Body of pancreas (tissue), 4 donors: ENCODE measurements around the gene EEFSEC. TPM values are rescaled to one million over a fixed set of nuclear protein-coding genes. Genes with fewer than 3 reads are reported as not detected.

Experiments used
- ATAC-seq: fragments of 150-250 bp; one replicate; pipeline ENCODE4 v1.9.1; 2016
- DNase-seq, 4 donors: peaks; one replicate each; pipeline ENCODE4 v3.0.0-alpha.2; 2019
- H3K27ac ChIP-seq, 4 donors: fragments of 200-600 bp; sonication (generic); 1 replicate in 3 of 4; 2 replicates in 1 of 4; pipeline versions ENCODE4 v1.5.1 to v1.6.1; 2016 to 2019; ENCODE audit warnings: mild to moderate bottlenecking in 1 of 4, mixed read lengths in 1 of 4, moderate library complexity in 1 of 4
- H3K27me3 ChIP-seq, 2 donors: fragments of 200-600 bp; sonication (generic); one replicate each; pipeline ENCODE4 v1.6.0; 2016; ENCODE audit warnings: mild to moderate bottlenecking in 1 of 2
- H3K36me3 ChIP-seq, 2 donors: fragments of 200-600 bp; sonication (generic); replicated peaks in 1 of 2; 2 replicates each; pipeline ENCODE4 v1.5.1; 2016; ENCODE audit warnings: low read depth in 2 of 2; ENCODE audit not compliant: insufficient read depth in 1 of 2
- H3K4me1 ChIP-seq: fragments of 200-600 bp; sonication (generic); one replicate; pipeline ENCODE4 v1.6.0; 2016
- H3K4me3 ChIP-seq, 2 donors: fragments of 200-600 bp; sonication (generic); 1 replicate in 1 of 2; 2 replicates in 1 of 2; pipeline ENCODE4 v1.5.1; 2016 to 2019
- H3K9me3 ChIP-seq, 3 donors: fragments of 200-600 bp; sonication (generic); 1 replicate in 2 of 3; 2 replicates in 1 of 3; pipeline ENCODE4 v1.5.1; 2016
- POLR2A ChIP-seq, 3 donors: fragments of 450-650 bp; IDR thresholded peaks; one replicate each; pipeline ENCODE4 v1.6.1; 2016; ENCODE audit warnings: antibody characterized with exemption in 3 of 3, mild to moderate bottlenecking in 2 of 3
- WGBS, 2 donors: methylation state at CpG; one replicate each; pipeline ENCODE4 v1.1.5; 2017; 5-methylcytosine and 5-hydroxymethylcytosine counted together
- intact Hi-C: fragments of 100-400 bp; cut with DNase I; formaldehyde crosslinking; loops from one replicate; pipeline ENCODE4 v1.15.1; 2023
- total RNA-seq, 2 donors: library from RNA; depleted of rRNA; stranded (reverse); fragments of >200 nt; gene quantifications; one replicate each; pipeline ENCODE4 v1.1.0, GENCODE V29; 2016
- TF ChIP-seq, protein P1 (sequence below), 7 experiments: fragments of 450-650 bp in 4 of 7; fragments of 200-600 bp in 3 of 7; sonication (generic) in 3 of 7; IDR thresholded peaks; one replicate each; pipeline ENCODE4 v1.5.1; 2016 to 2019; ENCODE audit warnings: antibody characterized with exemption in 7 of 7

Gene EEFSEC
- total RNA-seq, 2 donors from 2014 or later: 8.6 to 33.0 TPM

DNA sequence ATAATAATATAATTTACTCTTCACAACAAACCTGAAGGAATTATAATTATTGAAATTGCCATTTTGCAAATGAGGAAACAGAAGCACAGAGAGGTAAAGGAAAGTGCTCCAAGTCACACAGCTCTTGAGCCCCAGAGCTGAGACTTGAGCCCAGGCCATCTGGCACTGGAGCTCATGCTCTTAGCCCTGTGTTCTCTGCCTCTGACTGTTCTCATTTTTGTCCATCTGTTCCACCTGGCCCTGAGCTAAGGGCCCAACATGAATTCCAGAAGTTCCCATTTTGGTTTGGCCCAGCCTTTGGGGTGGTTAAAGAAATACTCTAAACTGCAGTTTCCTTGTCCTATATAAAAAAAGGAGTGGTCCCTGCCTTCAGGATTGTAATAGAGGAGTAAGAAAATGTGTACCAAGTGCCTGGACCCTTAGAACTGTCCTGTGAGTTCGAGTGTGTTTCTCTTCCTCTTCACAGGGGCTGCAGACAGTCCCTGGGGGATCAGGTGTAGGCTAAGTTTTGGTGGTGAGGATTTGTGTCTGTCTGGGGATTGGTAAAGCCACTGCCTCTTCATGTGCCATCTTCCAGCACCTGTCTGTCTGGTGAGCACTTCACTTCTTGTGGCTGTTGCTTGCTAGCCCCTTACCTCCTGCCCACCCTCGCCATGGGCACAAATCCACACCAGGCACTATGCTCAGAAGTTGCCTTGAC lies 221.6 kb downstream of the EEFSEC start:
- no peak overlapping the region for H3K27ac ChIP-seq
- no peaks in the 10 kb centered on the region for H3K27me3 ChIP-seq
- intact Hi-C loops: no loop called here
- H3K4me3 ChIP-seq: no peak overlapping the region
- DNase-seq (no peak), ATAC-seq (no peak)
- TF ChIP-seq, protein P1, sequence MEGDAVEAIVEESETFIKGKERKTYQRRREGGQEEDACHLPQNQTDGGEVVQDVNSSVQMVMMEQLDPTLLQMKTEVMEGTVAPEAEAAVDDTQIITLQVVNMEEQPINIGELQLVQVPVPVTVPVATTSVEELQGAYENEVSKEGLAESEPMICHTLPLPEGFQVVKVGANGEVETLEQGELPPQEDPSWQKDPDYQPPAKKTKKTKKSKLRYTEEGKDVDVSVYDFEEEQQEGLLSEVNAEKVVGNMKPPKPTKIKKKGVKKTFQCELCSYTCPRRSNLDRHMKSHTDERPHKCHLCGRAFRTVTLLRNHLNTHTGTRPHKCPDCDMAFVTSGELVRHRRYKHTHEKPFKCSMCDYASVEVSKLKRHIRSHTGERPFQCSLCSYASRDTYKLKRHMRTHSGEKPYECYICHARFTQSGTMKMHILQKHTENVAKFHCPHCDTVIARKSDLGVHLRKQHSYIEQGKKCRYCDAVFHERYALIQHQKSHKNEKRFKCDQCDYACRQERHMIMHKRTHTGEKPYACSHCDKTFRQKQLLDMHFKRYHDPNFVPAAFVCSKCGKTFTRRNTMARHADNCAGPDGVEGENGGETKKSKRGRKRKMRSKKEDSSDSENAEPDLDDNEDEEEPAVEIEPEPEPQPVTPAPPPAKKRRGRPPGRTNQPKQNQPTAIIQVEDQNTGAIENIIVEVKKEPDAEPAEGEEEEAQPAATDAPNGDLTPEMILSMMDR (IDR thresholded peaks at IDR 0.05): no peak
- no peak for TF ChIP-seq POLR2A (IDR thresholded peaks at IDR 0.05)
- WGBS, 2 donors: 90 to 95% methylated on average over 2 of the region's 2 CpGs
- no peaks in the 10 kb centered on the region for H3K4me1 ChIP-seq
- H3K36me3 ChIP-seq: no peaks in the 10 kb centered on the region
- no peaks in the 10 kb centered on the region for H3K9me3 ChIP-seq

GRCh38 chr3:128376516-128376915 lies 223.2 kb downstream of the EEFSEC start:
- no peaks in the 10 kb centered on the region for H3K27me3 ChIP-seq
- no peaks in the 10 kb centered on the region for H3K36me3 ChIP-seq
- no peak overlapping the region for H3K4me3 ChIP-seq
- no peak for DNase-seq
- H3K27ac ChIP-seq: no peak overlapping the region
- H3K9me3 ChIP-seq: no peaks in the 10 kb centered on the region
- TF ChIP-seq POLR2A (IDR thresholded peaks at IDR 0.05): no peak
- TF ChIP-seq, protein P1 (IDR thresholded peaks at IDR 0.05): no peak
- ATAC-seq: no peak
- intact Hi-C loops: no loop called here
- H3K4me1 ChIP-seq: peaks cover 1% of the 10 kb centered on the region

DNA sequence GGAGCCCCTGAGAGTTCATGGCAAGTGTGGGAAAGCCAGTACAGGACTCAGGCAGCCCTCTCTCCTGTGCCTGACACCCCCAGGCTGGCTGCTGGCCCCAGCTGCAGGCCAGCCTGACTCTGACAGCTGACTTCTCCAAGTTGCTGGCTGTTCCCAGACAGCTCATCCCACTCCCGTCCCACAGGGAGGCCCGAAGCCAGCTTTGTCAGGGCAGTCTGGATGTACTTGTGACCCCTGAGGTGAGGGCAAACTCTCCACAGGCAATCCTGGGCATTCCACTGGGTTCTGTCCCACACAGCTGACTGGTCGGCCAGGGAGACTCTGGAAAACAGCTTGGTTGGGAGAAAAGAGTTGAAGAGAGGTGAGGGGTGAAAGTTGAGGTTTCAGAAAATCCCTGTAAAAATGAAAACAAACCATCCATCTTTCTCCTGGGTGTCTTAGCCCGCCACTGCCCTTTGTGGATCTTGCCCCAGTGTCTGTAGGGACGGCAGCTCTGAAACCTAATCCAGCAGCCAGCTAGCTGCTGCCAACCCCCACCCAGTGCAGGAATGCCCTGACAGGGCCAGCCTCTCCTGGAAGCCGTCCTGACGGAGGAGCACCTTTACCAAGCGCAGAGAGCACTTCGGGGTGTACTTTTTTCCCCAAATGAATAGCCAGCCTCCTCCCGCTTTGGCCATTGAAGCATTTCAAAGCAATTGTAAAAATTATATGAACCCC lies 225.5 kb downstream of the EEFSEC start:
- H3K4me3 ChIP-seq: no peak overlapping the region
- WGBS, 2 donors: 84 to 89% methylated on average over 9 to 10 of the region's 10 CpGs
- ATAC-seq: no peak
- no peak overlapping the region for H3K27ac ChIP-seq
- TF ChIP-seq, protein P1 (IDR thresholded peaks at IDR 0.05): no peak
- TF ChIP-seq POLR2A (IDR thresholded peaks at IDR 0.05): no peak
- no peaks in the 10 kb centered on the region for H3K36me3 ChIP-seq
- DNase-seq: no peak
- no peaks in the 10 kb centered on the region for H3K27me3 ChIP-seq
- H3K9me3 ChIP-seq: no peaks in the 10 kb centered on the region
- peaks cover 24% of the 10 kb centered on the region for H3K4me1 ChIP-seq
- intact Hi-C loops: no loop called here

- intact Hi-C loops: no loop called here
- Histone ChIP-seq H3K36me3 (no peaks in the 10 kb centered on the region), H3K4me1 (peaks cover 32% of the 10 kb centered on the region), H3K27ac (no peak overlapping the region), H3K9me3 (no peaks in the 10 kb centered on the region), H3K27me3 (no peaks in the 10 kb centered on the region), H3K4me3 (no peak overlapping the region)
- TF ChIP-seq POLR2A (IDR thresholded peaks at IDR 0.05): no peak
- TF ChIP-seq, protein P1 (IDR thresholded peaks at IDR 0.05): no peak
- DNase-seq: no peak
- 85 to 88% methylated on average over 11 to 12 of the region's 12 CpGs for WGBS, 2 donors
- ATAC-seq: no peak
Measured at GRCh38 chr3:128379367-128380160, 226.3 kb downstream of the EEFSEC start.
